Tibial nerve (tissue), 3 donors: ENCODE results near the gene SPNS3.

ENCODE experiments used
- CTCF ChIP-seq, 5 experiments: fragments of 200-600 bp in 3 of 5; fragments of 450-650 bp in 2 of 5; sonication (generic) in 3 of 5; IDR thresholded peaks; one replicate each; pipeline ENCODE4 v1.5.1; 2016 to 2019; ENCODE audit warnings: antibody characterized with exemption in 5 of 5, mild to moderate bottlenecking in 3 of 5, moderate library complexity in 2 of 5
- POLR2A ChIP-seq, 2 donors: fragments of 450-650 bp; IDR thresholded peaks; one replicate each; pipeline ENCODE4 v1.6.1; 2017; ENCODE audit warnings: antibody characterized with exemption in 2 of 2, mild to moderate bottlenecking in 2 of 2, moderate library complexity in 2 of 2

GRCh38 chr17:4492721-4493561 is 59.2 kb downstream of the SPNS3 start:
- no peak for TF ChIP-seq CTCF (IDR thresholded peaks at IDR 0.05)
- TF ChIP-seq POLR2A (IDR thresholded peaks at IDR 0.05), result no peak
